HEK293 (cell line): ENCODE measurements around the gene STRN4.

Experiments used
- CTCF ChIA-PET: fragments of 350-600 bp; formaldehyde crosslinking; extraction: SDS; loops from one replicate; lab custom pipeline; 2021; ENCODE audit warnings: antibody characterized with exemption; lab: Yijun Ruan, JAX
- POLR2A ChIA-PET: fragments of 300-600 bp; formaldehyde crosslinking; extraction: SDS; loops from one replicate; lab custom pipeline; 2020; ENCODE audit warnings: antibody characterized with exemption, inconsistent platforms; lab: Yijun Ruan, JAX
- H3K27ac ChIP-seq: fragments of 200-500 bp; sonication (Bioruptor generic); 2 replicates; pipeline ENCODE4 v1.5.1; 2014; ENCODE audit warnings: low read depth, low read length, control low read depth, inconsistent platforms; ENCODE audit errors: extremely low read depth
- H3K36me3 ChIP-seq, 2 experiments: fragments of 200-500 bp in 1 of 2; sonication (Bioruptor generic) in 1 of 2; 1 replicate in 1 of 2; 2 replicates in 1 of 2; pipeline ENCODE4 v1.5.1; 2014 to 2017; ENCODE audit warnings: inconsistent platforms in 2 of 2, low read length in 2 of 2; ENCODE audit not compliant: control insufficient read depth in 2 of 2, insufficient read depth in 1 of 2
- H3K4me1 ChIP-seq: fragments of 200-500 bp; sonication (Bioruptor generic); 2 replicates; pipeline ENCODE4 v1.5.1; 2014; ENCODE audit warnings: mild to moderate bottlenecking, low read length, inconsistent platforms; ENCODE audit not compliant: control insufficient read depth, insufficient read depth
- H3K4me3 ChIP-seq: 2 replicates; pipeline ENCODE4 v1.5.1; 2011; ENCODE audit warnings: low read depth, mild to moderate bottlenecking, control low read depth, low read length, moderate library complexity
- H3K9me3 ChIP-seq: fragments of 200-500 bp; sonication (Bioruptor generic); 2 replicates; pipeline ENCODE4 v1.5.1; 2014; ENCODE audit warnings: low read depth, low read length, inconsistent platforms; ENCODE audit not compliant: control insufficient read depth, insufficient read depth
- BCL11A ChIP-seq: fragments of 450-650 bp; formaldehyde crosslinking; IDR thresholded peaks from 2 replicates; pipeline ENCODE4 v1.5.1; 2016; ENCODE audit warnings: low read depth, missing biosample characterization, missing genetic modification characterization
- GLIS1 ChIP-seq: fragments of 450-650 bp; formaldehyde crosslinking; IDR thresholded peaks from 2 replicates; pipeline ENCODE4 v1.5.1; 2016; ENCODE audit warnings: missing biosample characterization, missing genetic modification characterization
- HOXA7 ChIP-seq: sonication (generic); formaldehyde crosslinking; IDR thresholded peaks from 2 replicates; pipeline ENCODE4 v1.8.1; 2022; ENCODE audit warnings: missing genetic modification reagents, borderline replicate concordance
- SALL2 ChIP-seq: fragments of 450-650 bp; formaldehyde crosslinking; IDR thresholded peaks from 2 replicates; pipeline ENCODE4 v1.5.0; 2017; ENCODE audit warnings: missing biosample characterization, mild to moderate bottlenecking, missing genetic modification characterization, borderline replicate concordance
- SETDB1 ChIP-seq: IDR thresholded peaks from one replicate; pipeline ENCODE4 v1.6.1; 2017; ENCODE audit warnings: mild to moderate bottlenecking, low read length, moderate library complexity, mixed read lengths; ENCODE audit not compliant: insufficient read length
- ZBTB17 ChIP-seq: fragments of 450-650 bp; formaldehyde crosslinking; IDR thresholded peaks from 2 replicates; pipeline ENCODE4 v1.5.1; 2016; ENCODE audit warnings: missing biosample characterization, missing genetic modification characterization
- ZNF112 ChIP-seq: fragments of 450-650 bp; formaldehyde crosslinking; IDR thresholded peaks from 2 replicates; pipeline ENCODE4 v1.5.0; 2017; ENCODE audit warnings: missing biosample characterization, missing genetic modification characterization
- ZNF311 ChIP-seq: fragments of 450-650 bp; formaldehyde crosslinking; IDR thresholded peaks from 2 replicates; pipeline ENCODE4 v1.5.1; 2017; ENCODE audit warnings: missing biosample characterization, missing genetic modification characterization, borderline replicate concordance
- ZNF335 ChIP-seq: fragments of 450-650 bp; formaldehyde crosslinking; conservative IDR thresholded peaks from 2 replicates; pipeline ENCODE4 v1.5.1; 2016; ENCODE audit warnings: missing biosample characterization, missing genetic modification characterization
- ZNF391 ChIP-seq: fragments of 450-650 bp; formaldehyde crosslinking; IDR thresholded peaks from 2 replicates; pipeline ENCODE4 v1.5.1; 2016; ENCODE audit warnings: low read depth, missing biosample characterization, missing genetic modification characterization, borderline replicate concordance
- ZNF426 ChIP-seq: fragments of 450-650 bp; formaldehyde crosslinking; IDR thresholded peaks from 2 replicates; pipeline ENCODE4 v1.5.1; 2017; ENCODE audit warnings: missing biosample characterization, missing genetic modification characterization, mild to moderate bottlenecking, inconsistent platforms, moderate library complexity
- ZNF501 ChIP-seq: fragments of 450-650 bp; formaldehyde crosslinking; IDR thresholded peaks from 2 replicates; pipeline ENCODE4 v1.5.1; 2016; ENCODE audit warnings: missing biosample characterization, missing genetic modification characterization
- ZNF596 ChIP-seq: fragments of 450-650 bp; IDR thresholded peaks from 2 replicates; pipeline ENCODE4 v1.5.0; 2018; ENCODE audit warnings: missing biosample characterization, mild to moderate bottlenecking, missing genetic modification characterization, moderate library complexity
- ZNF600 ChIP-seq: fragments of 450-650 bp; formaldehyde crosslinking; IDR thresholded peaks from 2 replicates; pipeline ENCODE4 v1.5.1; 2016; ENCODE audit warnings: missing biosample characterization, missing genetic modification characterization
- ZNF623 ChIP-seq: fragments of 450-650 bp; formaldehyde crosslinking; IDR thresholded peaks from 2 replicates; pipeline ENCODE4 v1.5.1; 2016; ENCODE audit warnings: missing biosample characterization, missing genetic modification characterization
- ZNF658 ChIP-seq: fragments of 450-650 bp; formaldehyde crosslinking; IDR thresholded peaks from 2 replicates; pipeline ENCODE4; 2016; ENCODE audit warnings: missing biosample characterization, missing genetic modification characterization
- ZNF76 ChIP-seq: fragments of 450-650 bp; formaldehyde crosslinking; IDR thresholded peaks from 2 replicates; pipeline ENCODE4; 2016; ENCODE audit warnings: low read depth, missing biosample characterization, missing genetic modification characterization, borderline replicate concordance
- TF ChIP-seq, protein P1 (sequence below): fragments of 450-650 bp; formaldehyde crosslinking; IDR thresholded peaks from 2 replicates; pipeline ENCODE4 v1.5.1; 2016; ENCODE audit warnings: missing biosample characterization, missing genetic modification characterization
- TF ChIP-seq, protein P2 (sequence below): fragments of 450-650 bp; formaldehyde crosslinking; IDR thresholded peaks from 2 replicates; pipeline ENCODE4 v1.5.1; 2016; ENCODE audit warnings: missing biosample characterization, missing genetic modification characterization
- TF ChIP-seq, protein P3 (sequence below): fragments of 450-650 bp; formaldehyde crosslinking; IDR thresholded peaks from 2 replicates; pipeline ENCODE4; 2016; ENCODE audit warnings: missing biosample characterization, missing genetic modification characterization
- TF ChIP-seq, protein P4 (sequence below): sonication (generic); formaldehyde crosslinking; IDR thresholded peaks from 2 replicates; pipeline ENCODE4 v1.8.1; 2022; ENCODE audit warnings: mild to moderate bottlenecking, moderate library complexity, missing genetic modification reagents
- TF ChIP-seq, protein P5 (sequence below): fragments of 450-650 bp; formaldehyde crosslinking; IDR thresholded peaks from 2 replicates; pipeline ENCODE4 v1.5.1; 2016; ENCODE audit warnings: missing biosample characterization, missing genetic modification characterization
- TF ChIP-seq, protein P6 (sequence below): fragments of 450-650 bp; formaldehyde crosslinking; IDR thresholded peaks from 2 replicates; pipeline ENCODE4 v1.5.1; 2016; ENCODE audit warnings: missing biosample characterization, missing genetic modification characterization
- TF ChIP-seq, protein P7 (sequence below): fragments of 450-650 bp; formaldehyde crosslinking; IDR thresholded peaks from 2 replicates; pipeline ENCODE4 v1.5.1; 2017; ENCODE audit warnings: missing biosample characterization, mild to moderate bottlenecking, missing genetic modification characterization, moderate library complexity

The STRN4 gene

DNA sequence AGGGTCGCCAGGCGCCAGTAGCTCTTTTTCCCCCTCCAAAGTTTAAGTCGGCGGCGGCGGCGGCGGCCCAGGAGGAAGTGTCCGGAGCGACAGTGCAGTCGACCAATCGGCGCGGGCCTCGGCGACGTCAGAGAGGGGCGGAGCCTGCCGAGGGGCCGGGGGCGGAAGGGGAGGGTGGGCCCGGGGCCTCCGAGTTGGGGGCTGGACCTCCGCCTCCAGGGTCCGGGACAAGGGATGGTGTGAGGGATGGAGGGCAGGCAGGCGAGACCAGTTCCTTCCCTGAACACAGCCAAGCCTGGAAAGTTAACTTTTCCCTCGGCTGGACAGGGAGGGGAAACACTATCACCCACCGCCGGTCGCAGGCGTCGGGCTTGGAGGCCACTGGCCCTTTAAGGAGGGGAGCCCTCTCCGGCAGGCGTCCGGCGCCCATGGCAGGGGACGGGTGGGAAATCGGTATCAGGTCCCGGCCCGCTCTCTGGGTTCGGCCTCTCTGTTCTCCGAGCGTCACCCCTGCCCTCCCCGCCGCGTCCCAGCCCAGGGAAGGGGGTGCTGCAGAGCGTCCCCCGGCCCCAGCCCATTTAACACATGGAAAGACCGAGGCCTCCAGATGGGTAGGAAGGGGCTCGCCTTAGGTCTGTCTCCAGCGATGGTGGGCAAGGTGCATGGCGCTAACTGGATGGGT lies 29.1 kb downstream of the STRN4 start, which contains the start of gene PRKD2 (continued):
- TF ChIP-seq HOXA7 (CRISPR knock-in tag): no peak
- no peak for TF ChIP-seq ZNF501 (tag by site-specific recombination)
- 0 out of 2 replicates have a peak, but pooled peaks have one; percentile 15 for TF ChIP-seq GLIS1
- TF ChIP-seq, protein P1, sequence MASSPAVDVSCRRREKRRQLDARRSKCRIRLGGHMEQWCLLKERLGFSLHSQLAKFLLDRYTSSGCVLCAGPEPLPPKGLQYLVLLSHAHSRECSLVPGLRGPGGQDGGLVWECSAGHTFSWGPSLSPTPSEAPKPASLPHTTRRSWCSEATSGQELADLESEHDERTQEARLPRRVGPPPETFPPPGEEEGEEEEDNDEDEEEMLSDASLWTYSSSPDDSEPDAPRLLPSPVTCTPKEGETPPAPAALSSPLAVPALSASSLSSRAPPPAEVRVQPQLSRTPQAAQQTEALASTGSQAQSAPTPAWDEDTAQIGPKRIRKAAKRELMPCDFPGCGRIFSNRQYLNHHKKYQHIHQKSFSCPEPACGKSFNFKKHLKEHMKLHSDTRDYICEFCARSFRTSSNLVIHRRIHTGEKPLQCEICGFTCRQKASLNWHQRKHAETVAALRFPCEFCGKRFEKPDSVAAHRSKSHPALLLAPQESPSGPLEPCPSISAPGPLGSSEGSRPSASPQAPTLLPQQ: peak; percentile 97

DNA sequence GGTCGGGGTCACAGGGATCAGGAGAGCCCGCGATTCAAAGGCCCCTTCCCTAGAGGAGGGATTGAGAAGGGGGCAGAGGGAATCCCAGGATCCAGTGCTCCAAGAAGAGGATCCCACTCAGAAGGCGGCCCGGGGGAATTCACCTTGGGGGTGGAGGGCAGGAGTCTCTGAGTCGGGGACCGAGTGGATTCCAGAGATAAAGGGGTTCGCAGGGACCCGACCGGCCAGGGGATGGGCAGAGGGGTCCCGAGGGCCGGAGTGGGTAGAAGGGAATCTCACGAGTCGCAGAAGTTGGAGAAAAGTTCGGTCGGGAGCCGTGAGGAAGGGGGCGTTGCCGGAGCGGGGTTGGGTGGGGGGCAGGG lies 29.6 kb downstream of the STRN4 start:
- Histone ChIP-seq H3K4me3 (peak overlapping the region; percentile 81), H3K9me3 (no peaks in the 10 kb centered on the region), H3K36me3 (peaks cover 17 to 26% of the 10 kb centered on the region in 2 experiments; a peak in 2 of 3 replicates), H3K4me1 (peaks cover 15% of the 10 kb centered on the region), H3K27ac (peak overlapping the region; percentile 74; the same call in 1 of the 2 replicates)
- ChIA-PET CTCF (no interaction called here), POLR2A (interaction anchor here (0.6 to 0.8 kb wide), 3 partner anchors 50 to 516 kb away, joined by 3 to 4 read pairs (median 3); no protein-coding TSS in a partner anchor)
- TF ChIP-seq ZNF76 (no peak), ZNF623 (tag by site-specific recombination) (no peak), ZNF112 (no peak), ZNF391 (tag by site-specific recombination) (no peak), SALL2 (no peak), ZNF600 (tag by site-specific recombination) (no peak), SETDB1 (no peak), ZNF426 (tag by site-specific recombination) (no peak), BCL11A (no peak), ZNF596 (tag by site-specific recombination) (no peak), ZNF335 (tag by site-specific recombination) (0 out of 2 replicates have a peak, but pooled peaks have one; percentile 11), ZNF658 (no peak), ZBTB17 (no peak), ZNF311 (tag by site-specific recombination) (no peak)
- TF ChIP-seq, protein P2, sequence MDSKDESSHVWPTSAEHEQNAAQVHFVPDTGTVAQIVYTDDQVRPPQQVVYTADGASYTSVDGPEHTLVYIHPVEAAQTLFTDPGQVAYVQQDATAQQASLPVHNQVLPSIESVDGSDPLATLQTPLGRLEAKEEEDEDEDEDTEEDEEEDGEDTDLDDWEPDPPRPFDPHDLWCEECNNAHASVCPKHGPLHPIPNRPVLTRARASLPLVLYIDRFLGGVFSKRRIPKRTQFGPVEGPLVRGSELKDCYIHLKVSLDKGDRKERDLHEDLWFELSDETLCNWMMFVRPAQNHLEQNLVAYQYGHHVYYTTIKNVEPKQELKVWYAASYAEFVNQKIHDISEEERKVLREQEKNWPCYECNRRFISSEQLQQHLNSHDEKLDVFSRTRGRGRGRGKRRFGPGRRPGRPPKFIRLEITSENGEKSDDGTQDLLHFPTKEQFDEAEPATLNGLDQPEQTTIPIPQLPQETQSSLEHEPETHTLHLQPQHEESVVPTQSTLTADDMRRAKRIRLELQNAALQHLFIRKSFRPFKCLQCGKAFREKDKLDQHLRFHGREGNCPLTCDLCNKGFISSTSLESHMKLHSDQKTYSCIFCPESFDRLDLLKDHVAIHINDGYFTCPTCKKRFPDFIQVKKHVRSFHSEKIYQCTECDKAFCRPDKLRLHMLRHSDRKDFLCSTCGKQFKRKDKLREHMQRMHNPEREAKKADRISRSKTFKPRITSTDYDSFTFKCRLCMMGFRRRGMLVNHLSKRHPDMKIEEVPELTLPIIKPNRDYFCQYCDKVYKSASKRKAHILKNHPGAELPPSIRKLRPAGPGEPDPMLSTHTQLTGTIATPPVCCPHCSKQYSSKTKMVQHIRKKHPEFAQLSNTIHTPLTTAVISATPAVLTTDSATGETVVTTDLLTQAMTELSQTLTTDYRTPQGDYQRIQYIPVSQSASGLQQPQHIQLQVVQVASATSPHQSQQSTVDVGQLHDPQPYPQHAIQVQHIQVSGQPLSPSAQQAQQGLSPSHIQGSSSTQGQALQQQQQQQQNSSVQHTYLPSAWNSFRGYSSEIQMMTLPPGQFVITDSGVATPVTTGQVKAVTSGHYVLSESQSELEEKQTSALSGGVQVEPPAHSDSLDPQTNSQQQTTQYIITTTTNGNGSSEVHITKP (tag by site-specific recombination): peak; percentile 90
- TF ChIP-seq, protein P3, sequence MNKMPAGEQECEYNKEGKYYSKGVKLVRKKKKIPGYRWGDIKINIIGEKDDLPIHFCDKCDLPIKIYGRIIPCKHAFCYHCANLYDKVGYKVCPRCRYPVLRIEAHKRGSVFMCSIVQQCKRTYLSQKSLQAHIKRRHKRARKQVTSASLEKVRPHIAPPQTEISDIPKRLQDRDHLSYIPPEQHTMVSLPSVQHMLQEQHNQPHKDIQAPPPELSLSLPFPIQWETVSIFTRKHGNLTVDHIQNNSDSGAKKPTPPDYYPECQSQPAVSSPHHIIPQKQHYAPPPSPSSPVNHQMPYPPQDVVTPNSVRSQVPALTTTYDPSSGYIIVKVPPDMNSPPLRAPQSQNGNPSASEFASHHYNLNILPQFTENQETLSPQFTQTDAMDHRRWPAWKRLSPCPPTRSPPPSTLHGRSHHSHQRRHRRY (tag by site-specific recombination): no peak
- TF ChIP-seq, protein P4, sequence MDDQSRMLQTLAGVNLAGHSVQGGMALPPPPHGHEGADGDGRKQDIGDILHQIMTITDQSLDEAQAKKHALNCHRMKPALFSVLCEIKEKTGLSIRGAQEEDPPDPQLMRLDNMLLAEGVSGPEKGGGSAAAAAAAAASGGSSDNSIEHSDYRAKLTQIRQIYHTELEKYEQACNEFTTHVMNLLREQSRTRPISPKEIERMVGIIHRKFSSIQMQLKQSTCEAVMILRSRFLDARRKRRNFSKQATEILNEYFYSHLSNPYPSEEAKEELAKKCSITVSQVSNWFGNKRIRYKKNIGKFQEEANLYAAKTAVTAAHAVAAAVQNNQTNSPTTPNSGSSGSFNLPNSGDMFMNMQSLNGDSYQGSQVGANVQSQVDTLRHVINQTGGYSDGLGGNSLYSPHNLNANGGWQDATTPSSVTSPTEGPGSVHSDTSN: no peak
- TF ChIP-seq, protein P5, sequence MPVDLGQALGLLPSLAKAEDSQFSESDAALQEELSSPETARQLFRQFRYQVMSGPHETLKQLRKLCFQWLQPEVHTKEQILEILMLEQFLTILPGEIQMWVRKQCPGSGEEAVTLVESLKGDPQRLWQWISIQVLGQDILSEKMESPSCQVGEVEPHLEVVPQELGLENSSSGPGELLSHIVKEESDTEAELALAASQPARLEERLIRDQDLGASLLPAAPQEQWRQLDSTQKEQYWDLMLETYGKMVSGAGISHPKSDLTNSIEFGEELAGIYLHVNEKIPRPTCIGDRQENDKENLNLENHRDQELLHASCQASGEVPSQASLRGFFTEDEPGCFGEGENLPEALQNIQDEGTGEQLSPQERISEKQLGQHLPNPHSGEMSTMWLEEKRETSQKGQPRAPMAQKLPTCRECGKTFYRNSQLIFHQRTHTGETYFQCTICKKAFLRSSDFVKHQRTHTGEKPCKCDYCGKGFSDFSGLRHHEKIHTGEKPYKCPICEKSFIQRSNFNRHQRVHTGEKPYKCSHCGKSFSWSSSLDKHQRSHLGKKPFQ (tag by site-specific recombination): no peak
- TF ChIP-seq, protein P6, sequence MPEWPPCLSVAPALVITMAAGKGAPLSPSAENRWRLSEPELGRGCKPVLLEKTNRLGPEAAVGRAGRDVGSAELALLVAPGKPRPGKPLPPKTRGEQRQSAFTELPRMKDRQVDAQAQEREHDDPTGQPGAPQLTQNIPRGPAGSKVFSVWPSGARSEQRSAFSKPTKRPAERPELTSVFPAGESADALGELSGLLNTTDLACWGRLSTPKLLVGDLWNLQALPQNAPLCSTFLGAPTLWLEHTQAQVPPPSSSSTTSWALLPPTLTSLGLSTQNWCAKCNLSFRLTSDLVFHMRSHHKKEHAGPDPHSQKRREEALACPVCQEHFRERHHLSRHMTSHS (tag by site-specific recombination): no peak
- TF ChIP-seq, protein P7, sequence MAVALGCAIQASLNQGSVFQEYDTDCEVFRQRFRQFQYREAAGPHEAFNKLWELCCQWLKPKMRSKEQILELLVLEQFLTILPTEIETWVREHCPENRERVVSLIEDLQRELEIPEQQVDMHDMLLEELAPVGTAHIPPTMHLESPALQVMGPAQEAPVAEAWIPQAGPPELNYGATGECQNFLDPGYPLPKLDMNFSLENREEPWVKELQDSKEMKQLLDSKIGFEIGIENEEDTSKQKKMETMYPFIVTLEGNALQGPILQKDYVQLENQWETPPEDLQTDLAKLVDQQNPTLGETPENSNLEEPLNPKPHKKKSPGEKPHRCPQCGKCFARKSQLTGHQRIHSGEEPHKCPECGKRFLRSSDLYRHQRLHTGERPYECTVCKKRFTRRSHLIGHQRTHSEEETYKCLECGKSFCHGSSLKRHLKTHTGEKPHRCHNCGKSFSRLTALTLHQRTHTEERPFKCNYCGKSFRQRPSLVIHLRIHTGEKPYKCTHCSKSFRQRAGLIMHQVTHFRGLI (tag by site-specific recombination): no peak
